Prostate gland (tissue), 2 donors: ENCODE results near the gene ABHD5.

Source experiments
- POLR2A ChIP-seq: fragments of 450-650 bp; IDR thresholded peaks from one replicate; pipeline ENCODE4 v1.6.1; 2016; ENCODE audit warnings: antibody characterized with exemption, mild to moderate bottlenecking
- POLR2AphosphoS5 ChIP-seq: sonication (generic); formaldehyde crosslinking; IDR thresholded peaks from one replicate; pipeline ENCODE4 v1.6.1; 2017; ENCODE audit warnings: antibody characterized with exemption
- TF ChIP-seq, protein P1 (sequence below), 4 experiments: fragments of 200-600 bp in 2 of 4; fragments of 450-650 bp in 2 of 4; sonication (generic) in 2 of 4; IDR thresholded peaks; 1 replicate in 3 of 4; 2 replicates in 1 of 4; pipeline ENCODE4 v1.5.1; 2016 to 2019; ENCODE audit warnings: antibody characterized with exemption in 4 of 4, mild to moderate bottlenecking in 2 of 4, moderate library complexity in 2 of 4

DNA sequence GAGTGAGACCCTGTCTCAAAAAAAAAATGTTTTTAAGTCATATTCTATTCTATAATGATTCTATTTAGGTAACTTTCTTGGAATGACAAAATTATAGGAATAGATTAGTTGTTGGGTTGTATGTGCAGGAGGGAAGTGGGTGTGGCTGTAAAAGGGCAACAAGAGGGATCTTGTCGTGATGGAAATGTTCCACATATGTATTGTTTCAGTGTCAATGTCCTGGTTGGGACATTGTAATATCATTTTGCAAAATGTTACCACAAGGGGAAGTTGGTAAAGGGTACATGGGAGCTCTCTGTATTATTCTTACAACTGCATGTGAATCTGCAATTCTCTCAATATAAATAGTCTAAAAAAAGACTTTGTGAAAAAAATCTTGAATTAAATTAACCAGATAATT is 14.3 kb upstream of the ABHD5 start:
- TF ChIP-seq, protein P1, sequence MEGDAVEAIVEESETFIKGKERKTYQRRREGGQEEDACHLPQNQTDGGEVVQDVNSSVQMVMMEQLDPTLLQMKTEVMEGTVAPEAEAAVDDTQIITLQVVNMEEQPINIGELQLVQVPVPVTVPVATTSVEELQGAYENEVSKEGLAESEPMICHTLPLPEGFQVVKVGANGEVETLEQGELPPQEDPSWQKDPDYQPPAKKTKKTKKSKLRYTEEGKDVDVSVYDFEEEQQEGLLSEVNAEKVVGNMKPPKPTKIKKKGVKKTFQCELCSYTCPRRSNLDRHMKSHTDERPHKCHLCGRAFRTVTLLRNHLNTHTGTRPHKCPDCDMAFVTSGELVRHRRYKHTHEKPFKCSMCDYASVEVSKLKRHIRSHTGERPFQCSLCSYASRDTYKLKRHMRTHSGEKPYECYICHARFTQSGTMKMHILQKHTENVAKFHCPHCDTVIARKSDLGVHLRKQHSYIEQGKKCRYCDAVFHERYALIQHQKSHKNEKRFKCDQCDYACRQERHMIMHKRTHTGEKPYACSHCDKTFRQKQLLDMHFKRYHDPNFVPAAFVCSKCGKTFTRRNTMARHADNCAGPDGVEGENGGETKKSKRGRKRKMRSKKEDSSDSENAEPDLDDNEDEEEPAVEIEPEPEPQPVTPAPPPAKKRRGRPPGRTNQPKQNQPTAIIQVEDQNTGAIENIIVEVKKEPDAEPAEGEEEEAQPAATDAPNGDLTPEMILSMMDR (IDR thresholded peaks at IDR 0.05): no peak
- TF ChIP-seq POLR2A (no peak), POLR2AphosphoS5 (no peak)
